CD14-positive monocyte (primary cell): Measurements from ENCODE around the gene SLC6A13. TPM values are rescaled to one million over a fixed set of nuclear protein-coding genes. Genes with fewer than 3 reads are reported as not detected.

Experiments used
- DNase-seq, 3 donors: peaks; one replicate each; pipeline ENCODE4 v3.0.0-alpha.2; 2011 to 2022
- H2AFZ ChIP-seq: 2 replicates; pipeline ENCODE4 v1.6.0; 2012; ENCODE audit warnings: mild to moderate bottlenecking, low read depth, low read length, inconsistent platforms; ENCODE audit not compliant: insufficient read depth, poor library complexity, severe bottlenecking
- H3K27ac ChIP-seq, 2 donors: 1 replicate in 1 of 2; 2 replicates in 1 of 2; pipeline ENCODE4 v1.5.1; 2012 to 2013; ENCODE audit warnings: low read length in 2 of 2, control low read depth in 1 of 2, inconsistent platforms in 1 of 2, low read depth in 1 of 2, mild to moderate bottlenecking in 1 of 2
- H3K27me3 ChIP-seq, 2 donors: one replicate each; pipeline versions ENCODE4 v1.6.0 to v1.6.1; 2011 to 2013; ENCODE audit warnings: low read length in 2 of 2; ENCODE audit not compliant: control insufficient read depth in 2 of 2, insufficient read depth in 2 of 2
- H3K36me3 ChIP-seq, 2 donors: replicated peaks in 1 of 2; 1 replicate in 1 of 2; 2 replicates in 1 of 2; pipeline versions ENCODE4 v1.5.1 to v1.6.1; 2012 to 2013; ENCODE audit warnings: low read length in 2 of 2, control low read depth in 1 of 2, inconsistent platforms in 1 of 2, mild to moderate bottlenecking in 1 of 2; ENCODE audit not compliant: insufficient read depth in 2 of 2, control insufficient read depth in 1 of 2
- H3K4me1 ChIP-seq, 2 donors: 1 replicate in 1 of 2; 2 replicates in 1 of 2; pipeline versions ENCODE4 v1.5.1 to v1.6.1; 2012 to 2013; ENCODE audit warnings: low read length in 2 of 2, control low read depth in 1 of 2, inconsistent platforms in 1 of 2, mild to moderate bottlenecking in 1 of 2, moderate library complexity in 1 of 2; ENCODE audit not compliant: insufficient read depth in 2 of 2, control insufficient read depth in 1 of 2
- H3K4me2 ChIP-seq: replicated peaks from 2 replicates; pipeline ENCODE3; 2012; ENCODE audit warnings: low read length, moderate library complexity, mild to moderate bottlenecking; ENCODE audit not compliant: poor library complexity, severe bottlenecking; ENCODE audit errors: extremely low read depth
- H3K4me3 ChIP-seq, 3 experiments: fragments of 200-600 bp in 1 of 3; sonication (generic) in 1 of 3; replicated peaks in 1 of 3; 1 replicate in 2 of 3; 2 replicates in 1 of 3; pipeline ENCODE4 v1.5.1; 2011 to 2013; ENCODE audit warnings: low read length in 3 of 3, mild to moderate bottlenecking in 3 of 3, control low read depth in 2 of 3, low read depth in 2 of 3, inconsistent platforms in 1 of 3, moderate library complexity in 1 of 3
- H3K79me2 ChIP-seq: 2 replicates; pipeline ENCODE4 v1.6.0; 2012; ENCODE audit warnings: mild to moderate bottlenecking, control low read depth, inconsistent platforms, low read length, moderate library complexity; ENCODE audit not compliant: insufficient read depth
- H3K9ac ChIP-seq: 2 replicates; pipeline ENCODE4 v1.6.0; 2017; ENCODE audit warnings: low read length, mild to moderate bottlenecking; ENCODE audit not compliant: insufficient read depth, poor library complexity, severe bottlenecking
- H3K9me3 ChIP-seq, 2 donors: replicated peaks in 1 of 2; 1 replicate in 1 of 2; 2 replicates in 1 of 2; pipeline versions ENCODE4 v1.5.1 to v1.6.1; 2012 to 2013; ENCODE audit warnings: low read length in 2 of 2, control low read depth in 1 of 2; ENCODE audit not compliant: control insufficient read depth in 1 of 2, insufficient read depth in 1 of 2
- H4K20me1 ChIP-seq: 2 replicates; pipeline ENCODE4 v1.6.0; 2012; ENCODE audit warnings: mild to moderate bottlenecking, low read length, control low read depth, moderate library complexity; ENCODE audit not compliant: insufficient read depth
- H3K27ac Mint-ChIP-seq, 7 donors: one replicate each; pipeline ENCODE4 v1.8.0; 2020; ENCODE audit warnings: mild to moderate bottlenecking in 7 of 7, mixed read lengths in 7 of 7, moderate library complexity in 6 of 7, inconsistent platforms in 2 of 7
- H3K27me3 Mint-ChIP-seq, 3 donors: one replicate each; pipeline ENCODE4 v1.8.0; 2021 to 2022; ENCODE audit warnings: low read depth in 3 of 3, mild to moderate bottlenecking in 3 of 3, mixed read lengths in 3 of 3, moderate library complexity in 3 of 3, inconsistent platforms in 1 of 3
- H3K36me3 Mint-ChIP-seq, 2 donors: one replicate each; pipeline ENCODE4 v1.8.0; 2020; ENCODE audit warnings: mixed read lengths in 2 of 2, inconsistent platforms in 1 of 2, mild to moderate bottlenecking in 1 of 2
- H3K4me1 Mint-ChIP-seq: one replicate; pipeline ENCODE4 v1.8.0; 2020; ENCODE audit warnings: mild to moderate bottlenecking, mixed read lengths
- H3K4me3 Mint-ChIP-seq, 2 donors: one replicate each; pipeline ENCODE4 v1.8.0; 2020; ENCODE audit warnings: mild to moderate bottlenecking in 2 of 2, mixed read lengths in 2 of 2, moderate library complexity in 1 of 2
- H3K9me3 Mint-ChIP-seq, 7 donors: one replicate each; pipeline ENCODE4 v1.8.0; 2020 to 2022; ENCODE audit warnings: mixed read lengths in 7 of 7, mild to moderate bottlenecking in 6 of 7, moderate library complexity in 6 of 7, inconsistent platforms in 2 of 7
- WGBS: methylation state at CpG from one replicate; pipeline ENCODE4 v1.1.5; 2013; ENCODE audit warnings: missing lambda C conversion rate; ENCODE audit not compliant: insufficient coverage; 5-methylcytosine and 5-hydroxymethylcytosine counted together
- intact Hi-C, 2 donors: fragments of 100-400 bp; cut with micrococcal nuclease; formaldehyde crosslinking; loops; one replicate each; pipeline versions ENCODE4 v1.15.0 to v1.15.1; 2023
- polyA plus RNA-seq, 3 donors: library from polyadenylated mRNA; depleted of rRNA in 1 of 3; unstranded in 2 of 3; stranded (reverse) in 1 of 3; fragments of 300-500 nt in 2 of 3; fragments of >200 nt in 1 of 3; fragmentation: Illumina TruSeq in 2 of 3; gene quantifications; 1 replicate in 2 of 3; 2 replicates in 1 of 3; pipeline ENCODE4 v1.2.3, GENCODE V29; 2012 to 2021
- TF ChIP-seq, protein P1 (sequence below): fragments of 200-600 bp; IDR thresholded peaks from one replicate; pipeline ENCODE4 v1.8.0; 2022; ENCODE audit warnings: antibody characterized with exemption, mild to moderate bottlenecking

SLC6A13 gene
- polyA plus RNA-seq, 3 donors, result 0.13 TPM; not detected in 2

DNA sequence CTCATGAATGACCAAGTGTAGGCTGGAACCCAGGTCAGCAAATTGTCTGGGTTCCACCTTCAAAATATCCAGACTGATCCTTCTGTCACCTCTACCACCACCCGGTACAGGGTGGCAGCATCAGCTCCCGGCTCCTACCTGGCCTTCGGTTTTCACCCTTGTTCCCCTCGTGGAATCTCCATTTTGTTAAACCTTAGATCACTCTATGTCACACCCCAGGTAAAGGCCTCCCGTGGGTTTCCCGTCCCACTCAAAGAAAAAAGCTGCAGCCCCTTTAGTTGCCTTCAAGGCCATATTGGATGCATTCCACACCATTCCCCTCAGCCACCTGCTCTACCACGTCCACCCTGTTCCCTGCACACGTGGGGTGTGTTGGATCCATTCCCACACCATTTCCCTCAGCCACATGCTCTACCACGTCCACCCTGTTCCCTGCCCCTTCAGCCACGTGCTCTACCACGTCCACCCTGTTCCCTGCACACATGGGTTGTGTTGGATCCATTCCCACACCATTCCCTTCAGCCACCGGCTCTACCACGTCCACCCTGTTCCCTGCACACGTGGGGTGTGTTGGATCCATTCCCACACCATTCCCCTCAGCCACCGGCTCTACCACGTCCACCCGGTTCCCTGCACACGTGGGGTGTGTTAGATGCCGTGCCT lies 23.8 kb downstream of the SLC6A13 start:
- WGBS, result 91% methylated on average over 19 of the region's 19 CpGs
- no peak overlapping the region for H3K27ac Mint-ChIP-seq
- no peaks in the 10 kb centered on the region for H3K36me3 Mint-ChIP-seq

DNA sequence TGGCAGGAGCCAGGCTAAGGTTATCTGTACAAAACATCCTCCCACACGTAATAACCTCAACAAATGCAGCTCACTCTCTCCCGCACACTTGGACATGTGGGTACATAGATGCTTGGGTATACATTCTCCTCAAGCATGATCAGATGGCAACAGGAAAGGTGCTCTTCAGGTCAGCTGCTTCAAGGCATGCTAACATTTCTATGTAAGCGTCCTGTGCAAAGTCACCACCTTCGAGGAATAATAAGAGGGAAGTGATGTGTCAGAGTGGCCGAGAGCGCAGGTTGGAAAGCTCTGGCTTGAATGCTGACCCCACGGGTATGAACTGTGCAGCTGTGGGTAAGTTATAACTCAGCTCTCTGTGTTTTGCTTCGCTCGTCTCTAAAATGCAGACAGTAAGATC lies 24.5 kb downstream of the SLC6A13 start:
- no peaks in the 10 kb centered on the region for H3K36me3 Mint-ChIP-seq
- no peaks in the 10 kb centered on the region for H3K36me3 ChIP-seq
- 98% methylated on average over 7 of the region's 9 CpGs for WGBS
- no peak overlapping the region for H3K4me3 ChIP-seq
- H3K9ac ChIP-seq, result no peak overlapping the region
- DNase-seq, result no peak
- intact Hi-C loops, result no loop called here
- H3K4me2 ChIP-seq, result no peak overlapping the region
- no peaks in the 10 kb centered on the region for H3K4me1 ChIP-seq
- TF ChIP-seq, protein P1, sequence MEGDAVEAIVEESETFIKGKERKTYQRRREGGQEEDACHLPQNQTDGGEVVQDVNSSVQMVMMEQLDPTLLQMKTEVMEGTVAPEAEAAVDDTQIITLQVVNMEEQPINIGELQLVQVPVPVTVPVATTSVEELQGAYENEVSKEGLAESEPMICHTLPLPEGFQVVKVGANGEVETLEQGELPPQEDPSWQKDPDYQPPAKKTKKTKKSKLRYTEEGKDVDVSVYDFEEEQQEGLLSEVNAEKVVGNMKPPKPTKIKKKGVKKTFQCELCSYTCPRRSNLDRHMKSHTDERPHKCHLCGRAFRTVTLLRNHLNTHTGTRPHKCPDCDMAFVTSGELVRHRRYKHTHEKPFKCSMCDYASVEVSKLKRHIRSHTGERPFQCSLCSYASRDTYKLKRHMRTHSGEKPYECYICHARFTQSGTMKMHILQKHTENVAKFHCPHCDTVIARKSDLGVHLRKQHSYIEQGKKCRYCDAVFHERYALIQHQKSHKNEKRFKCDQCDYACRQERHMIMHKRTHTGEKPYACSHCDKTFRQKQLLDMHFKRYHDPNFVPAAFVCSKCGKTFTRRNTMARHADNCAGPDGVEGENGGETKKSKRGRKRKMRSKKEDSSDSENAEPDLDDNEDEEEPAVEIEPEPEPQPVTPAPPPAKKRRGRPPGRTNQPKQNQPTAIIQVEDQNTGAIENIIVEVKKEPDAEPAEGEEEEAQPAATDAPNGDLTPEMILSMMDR, result no peak
- no peak overlapping the region for H3K27ac Mint-ChIP-seq
- no peaks in the 10 kb centered on the region for H4K20me1 ChIP-seq
- H3K27me3 ChIP-seq, result no peaks in the 10 kb centered on the region
- no peak overlapping the region for H3K4me3 Mint-ChIP-seq
- H3K9me3 ChIP-seq, result peaks cover 31 to 32% of the 10 kb centered on the region in 2 donors
- no peak overlapping the region for H2AFZ ChIP-seq
- peaks cover 16 to 37% (median 33%) of the 10 kb centered on the region in 7 donors for H3K9me3 Mint-ChIP-seq
- no peaks in the 10 kb centered on the region for H3K4me1 Mint-ChIP-seq
- peaks cover 6 to 14% (median 9%) of the 10 kb centered on the region in 3 donors for H3K27me3 Mint-ChIP-seq
- H3K79me2 ChIP-seq, result no peaks in the 10 kb centered on the region
- no peak overlapping the region for H3K27ac ChIP-seq

More for the DNA sequence above, 23.8 kb downstream of the SLC6A13 start:
- H3K36me3 ChIP-seq, result no peaks in the 10 kb centered on the region
- no peaks in the 10 kb centered on the region for H3K27me3 ChIP-seq
- H3K4me3 ChIP-seq, result no peak overlapping the region
- no peaks in the 10 kb centered on the region for H3K4me1 ChIP-seq
- peaks cover 2 to 17% (median 12%) of the 10 kb centered on the region in 3 donors for H3K27me3 Mint-ChIP-seq
- H2AFZ ChIP-seq, result no peak overlapping the region
- peaks cover 16 to 37% (median 33%) of the 10 kb centered on the region in 7 donors for H3K9me3 Mint-ChIP-seq
- DNase-seq, result no peak
- no peaks in the 10 kb centered on the region for H3K79me2 ChIP-seq
- H3K4me2 ChIP-seq, result no peak overlapping the region
- H3K9me3 ChIP-seq, result peaks cover 31 to 32% of the 10 kb centered on the region in 2 donors
- intact Hi-C loops, result no loop called here
- H4K20me1 ChIP-seq, result no peaks in the 10 kb centered on the region
- no peaks in the 10 kb centered on the region for H3K4me1 Mint-ChIP-seq
- H3K4me3 Mint-ChIP-seq, result no peak overlapping the region
- TF ChIP-seq, protein P1, result no peak
- no peak overlapping the region for H3K9ac ChIP-seq
- no peak overlapping the region for H3K27ac ChIP-seq
